Inflammatory macrophage treated with lipopolysaccharide for 1 hour (primary cell): ENCODE results near the gene STARD5.

Source experiments
- DNase-seq, 2 donors: peaks; one replicate each; pipeline ENCODE4 v3.0.0-alpha.2; 2020 to 2022

The STARD5 gene

DNA sequence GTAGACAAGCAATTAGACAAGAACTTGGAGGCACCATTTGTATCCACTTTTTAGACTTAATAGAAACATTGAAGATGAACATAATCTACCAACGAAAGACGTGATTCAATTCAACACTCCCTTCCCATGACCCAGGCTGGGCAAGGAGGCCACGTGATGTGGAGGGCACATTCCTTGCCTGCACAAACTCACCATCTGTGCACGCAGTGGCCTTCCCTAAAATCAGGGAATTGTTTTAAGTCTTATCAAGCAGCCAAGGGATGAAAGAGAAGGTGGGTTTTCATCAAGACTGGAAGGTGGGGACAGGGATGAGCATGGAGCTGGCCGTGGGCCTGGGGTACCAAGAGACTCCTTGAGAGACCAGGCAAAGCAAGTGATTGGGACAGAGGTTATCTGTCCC is 13.5 kb downstream of the STARD5 start:
- no peak for DNase-seq

GRCh38 chr15:81309647-81310450 is 14.1 kb downstream of the STARD5 start:
- no peak for DNase-seq

- no peak for DNase-seq
Observed at GRCh38 chr15:81308260-81308659, 15.7 kb downstream of the STARD5 start.

- peak; percentile 68 to 73 for DNase-seq
Observed at GRCh38 chr15:81304226-81304625, 19.7 kb downstream of the STARD5 start.

GRCh38 chr15:81303244-81304225 is 20.4 kb downstream of the STARD5 start:
- DNase-seq: no peak

- peak in 1 of 2 donors; percentile 43 for DNase-seq
Observed at GRCh38 chr15:81302701-81303109, 21.2 kb downstream of the STARD5 start.

DNA sequence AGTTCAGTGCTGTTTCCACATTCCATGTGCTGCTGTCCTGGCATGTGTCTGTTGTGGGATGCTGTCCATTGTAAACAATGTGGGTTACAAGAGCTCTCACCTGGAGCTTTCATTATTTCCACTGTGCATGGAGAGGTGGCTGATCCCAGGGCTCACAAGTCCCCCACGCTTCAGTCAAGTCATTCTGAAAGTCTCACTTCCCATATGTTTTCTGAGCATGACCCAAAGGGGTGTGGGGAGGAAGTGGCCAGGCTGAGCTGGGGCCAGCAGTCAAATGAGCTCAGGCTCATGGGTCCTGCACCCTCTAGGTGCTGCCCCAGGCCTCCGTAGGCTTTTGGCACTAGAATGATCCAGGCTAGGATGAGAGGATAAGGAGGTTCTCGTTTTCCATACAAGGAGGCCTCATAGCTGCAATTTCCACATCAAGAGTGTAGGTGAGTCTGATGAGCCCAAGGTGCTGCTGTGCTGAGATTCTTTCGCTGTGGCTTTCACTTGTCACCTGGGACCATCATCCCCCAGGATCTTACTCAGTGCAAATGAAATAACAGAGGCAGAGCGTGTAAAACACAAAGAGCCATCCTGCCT is 22.0 kb downstream of the STARD5 start:
- peak; percentile 91 to 96 for DNase-seq

GRCh38 chr15:81301385-81301784 is 22.6 kb downstream of the STARD5 start:
- no peak for DNase-seq

GRCh38 chr15:81299630-81300273 is 24.2 kb downstream of the STARD5 start:
- DNase-seq: no peak

DNA sequence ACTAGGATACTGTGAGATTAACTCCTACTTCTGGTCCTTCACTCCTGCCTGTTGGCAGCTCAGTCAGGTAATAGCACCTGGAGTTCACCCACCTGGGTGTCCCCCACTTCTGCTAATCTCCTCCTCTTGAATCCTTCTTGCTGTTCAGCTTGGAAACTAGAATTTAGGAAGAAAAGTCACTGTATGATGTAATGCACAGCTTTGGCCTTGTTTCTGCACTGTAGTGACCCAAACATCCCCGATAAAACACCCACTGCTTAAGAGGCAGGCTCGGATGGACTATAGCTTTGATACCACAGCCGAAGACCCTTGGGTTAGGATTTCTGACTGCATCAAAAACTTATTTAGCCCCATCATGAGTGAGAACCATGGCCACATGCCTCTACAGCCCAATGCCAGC is 24.8 kb downstream of the STARD5 start:
- peak in 1 of 2 donors; percentile 44 for DNase-seq

- DNase-seq: no peak
Observed at GRCh38 chr15:81298611-81299010, 25.3 kb downstream of the STARD5 start.

DNA sequence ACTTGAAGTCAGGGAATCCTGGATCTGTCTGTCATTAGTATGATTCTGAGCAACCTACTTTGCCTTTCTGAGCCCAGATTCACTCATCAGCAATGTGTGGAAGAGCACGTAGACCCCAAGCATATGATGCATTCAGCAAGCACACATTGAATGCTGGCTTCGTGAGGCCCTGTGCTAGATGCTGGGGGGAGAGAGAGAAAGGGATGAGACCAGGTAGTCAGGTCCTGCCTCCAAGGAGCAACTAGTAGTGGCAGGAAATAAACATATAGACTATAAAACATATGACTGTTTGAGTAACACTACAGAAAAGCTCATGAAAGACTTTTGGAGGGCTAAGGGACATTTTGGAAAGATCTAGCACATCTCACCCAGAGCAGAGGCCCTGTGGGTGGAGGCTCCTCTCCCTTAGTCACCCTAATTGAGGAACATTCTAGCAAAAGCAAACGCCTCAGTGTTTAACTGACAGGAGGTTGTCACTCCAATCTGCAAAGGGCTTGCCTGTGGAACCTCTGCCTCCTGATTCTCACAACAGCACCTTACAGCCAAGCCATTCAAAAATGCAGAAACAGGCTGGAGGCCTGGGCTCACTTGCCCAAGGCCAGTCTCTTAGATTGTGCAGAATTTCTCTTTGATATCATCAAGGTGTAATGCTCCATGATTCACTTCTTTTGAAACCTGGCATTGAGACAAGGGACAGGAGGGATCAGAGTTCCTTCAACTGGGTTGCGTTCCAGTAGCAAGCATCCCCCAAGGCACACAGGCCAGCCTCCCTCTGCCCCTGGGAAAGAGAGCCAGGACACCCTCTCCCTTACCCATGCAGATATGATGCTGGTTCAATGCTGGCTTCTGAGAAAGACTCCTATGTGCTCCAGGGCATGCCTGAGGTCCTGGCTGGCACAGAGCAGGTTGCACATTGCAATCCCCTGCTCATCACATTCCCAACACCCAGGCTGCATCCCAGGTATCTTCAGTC is 26.1 kb downstream of the STARD5 start:
- peak; percentile 73 to 87 for DNase-seq

DNA sequence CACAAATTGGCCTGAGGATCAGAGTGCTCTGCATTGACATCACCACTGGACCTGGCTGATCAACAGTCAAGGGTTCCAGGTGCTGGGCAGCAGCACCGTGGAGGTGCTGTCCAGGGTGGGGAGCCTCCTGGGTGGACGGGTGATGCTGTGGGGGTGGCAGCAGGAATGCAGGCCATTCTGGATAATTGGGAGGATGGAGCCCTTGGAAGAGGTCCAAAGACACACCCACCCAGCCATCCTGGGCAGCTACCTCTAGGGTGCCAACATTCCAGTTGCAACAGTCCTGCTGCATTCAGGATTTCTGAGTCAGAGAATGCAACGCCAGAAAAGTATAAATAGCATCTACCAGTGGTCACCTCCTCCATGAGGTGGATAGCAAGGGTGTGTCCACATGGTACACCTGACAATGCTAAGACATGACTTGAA is 26.8 kb downstream of the STARD5 start:
- no peak for DNase-seq

- DNase-seq: peak; percentile 80 to 85
Observed at GRCh38 chr15:81296673-81297072, 27.3 kb downstream of the STARD5 start.

DNA sequence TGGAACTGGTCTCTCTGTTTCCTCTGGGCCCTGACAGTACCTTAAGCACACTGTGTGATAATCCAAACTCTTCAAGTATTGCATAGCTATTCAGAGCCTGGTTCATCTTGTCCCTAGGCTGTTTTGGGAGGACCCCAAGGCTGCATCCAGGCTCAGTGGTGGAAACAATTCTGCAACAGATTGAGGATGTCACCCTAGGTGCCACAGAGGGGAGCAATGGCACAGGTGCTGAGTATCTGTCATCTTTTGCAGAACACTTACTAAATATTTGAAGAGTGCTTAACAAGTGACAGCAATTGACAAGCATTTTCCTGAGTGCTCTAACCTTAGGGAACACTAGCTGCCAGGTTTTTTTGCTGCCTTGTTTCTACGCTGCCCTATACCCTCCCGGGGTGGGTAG is 27.8 kb downstream of the STARD5 start:
- DNase-seq: no peak

GRCh38 chr15:81295486-81296121 is 28.3 kb downstream of the STARD5 start:
- DNase-seq: peak in 1 of 2 donors; percentile 31

DNA sequence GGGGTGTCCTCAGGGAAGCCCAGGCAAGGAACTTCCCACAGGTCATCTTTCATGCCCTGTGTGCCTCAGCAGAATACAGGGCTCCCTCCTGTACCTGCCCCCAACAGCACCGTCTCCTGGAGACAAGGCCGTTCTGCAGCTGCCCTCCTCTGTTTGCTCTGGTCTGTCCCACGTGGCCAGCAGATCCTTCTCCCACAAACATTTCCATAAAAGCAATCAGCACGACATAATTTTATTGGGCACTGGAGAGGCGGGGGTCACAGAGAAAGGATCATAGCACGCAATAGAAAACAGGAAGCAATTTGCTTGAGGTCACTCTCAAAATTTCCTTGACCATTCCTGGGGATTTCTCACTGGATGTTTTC is 29.4 kb downstream of the STARD5 start:
- DNase-seq: peak; percentile 48 to 70

DNA sequence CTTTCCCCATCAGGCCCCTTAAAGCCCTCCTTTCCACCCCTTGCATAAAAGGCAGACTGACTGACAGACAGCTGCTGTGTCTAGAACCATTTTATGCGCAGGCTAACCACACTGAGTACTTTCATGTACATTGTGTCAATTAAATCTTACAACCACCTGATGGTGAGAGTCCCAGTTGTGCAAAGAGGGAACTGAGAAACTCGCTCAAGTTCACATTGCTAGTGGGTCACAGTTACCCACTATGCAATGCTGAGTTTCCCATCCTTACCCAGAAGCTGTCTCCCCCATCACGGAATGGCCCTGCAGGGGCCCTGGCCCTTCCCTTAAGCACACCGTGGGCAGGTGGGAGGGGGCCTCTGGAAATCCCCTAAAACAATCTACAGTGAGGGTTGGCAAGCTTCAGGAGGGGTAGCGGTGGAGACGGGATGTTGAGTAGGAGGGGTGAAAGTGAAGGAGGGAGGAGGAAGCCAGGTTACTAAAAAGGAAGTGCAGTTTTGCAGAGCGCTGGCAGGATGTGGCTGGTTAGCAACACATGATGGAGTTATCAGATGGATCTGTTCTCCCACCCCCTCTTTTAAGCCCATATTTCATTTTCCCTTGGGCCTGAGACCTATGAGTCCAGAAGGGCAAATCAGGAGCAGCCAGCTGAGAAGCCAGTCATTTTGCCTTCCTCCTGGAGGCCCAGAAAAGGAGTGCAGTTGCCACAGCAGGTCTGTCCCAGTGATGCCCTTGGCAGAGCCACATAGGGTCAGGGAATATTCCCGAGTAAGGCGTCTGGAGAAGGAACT is 30.0 kb downstream of the STARD5 start:
- peak; percentile 58 to 87 for DNase-seq

DNA sequence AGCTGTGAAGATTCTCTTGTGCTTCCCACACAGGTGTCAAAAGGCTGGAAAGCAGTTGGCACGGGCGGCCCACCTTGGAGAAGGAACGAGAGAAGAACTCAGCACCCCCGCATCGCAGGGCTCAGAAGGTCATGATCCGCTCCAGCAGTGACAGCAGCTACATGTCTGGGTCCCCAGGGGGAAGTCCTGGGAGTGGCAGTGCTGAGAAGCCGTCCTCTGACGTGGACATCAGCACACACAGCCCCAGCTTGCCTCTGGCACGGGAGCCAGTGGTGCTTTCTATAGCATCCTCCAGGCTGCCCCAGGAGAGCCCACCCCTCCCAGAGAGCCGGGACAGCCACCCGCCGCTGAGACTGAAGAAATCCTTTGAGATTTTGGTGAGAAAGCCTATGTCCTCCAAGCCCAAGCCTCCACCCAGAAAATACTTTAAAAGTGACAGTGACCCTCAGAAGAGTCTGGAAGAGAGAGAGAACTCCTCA is 31.4 kb downstream of the STARD5 start:
- DNase-seq: no peak

DNA sequence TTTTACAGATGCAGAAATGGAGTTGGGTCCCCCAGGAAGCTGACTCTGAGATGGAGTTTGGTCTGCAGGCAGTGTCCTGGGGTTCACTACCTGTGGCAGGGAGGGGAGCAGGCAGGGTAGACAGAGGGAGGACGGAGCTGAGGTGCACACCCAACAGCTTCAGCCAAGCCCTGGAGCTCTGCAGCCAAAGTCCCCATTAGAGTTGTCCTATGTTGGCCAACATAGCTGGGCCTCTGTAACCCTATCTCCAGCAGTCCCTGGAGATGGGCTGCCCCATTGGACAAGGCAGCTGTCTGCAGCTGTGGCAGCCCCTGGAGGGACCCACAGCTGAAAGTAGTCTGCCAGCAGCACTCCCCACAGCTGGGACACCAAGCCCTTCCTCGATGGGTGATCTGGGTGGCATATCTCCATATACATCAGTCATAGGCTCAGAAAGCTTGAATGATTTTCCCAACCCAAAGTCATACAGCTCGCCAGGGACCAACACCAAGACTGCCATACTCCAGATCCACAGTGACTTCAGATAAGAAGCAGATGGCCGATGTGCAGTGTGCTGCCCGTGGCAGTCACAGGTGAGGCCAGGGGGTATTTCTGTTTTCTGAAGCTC is 31.9 kb downstream of the STARD5 start:
- DNase-seq: no peak
